ENCODE results near the gene RIT1. TPM values are rescaled to one million over a fixed set of nuclear protein-coding genes. Genes with fewer than 3 reads are reported as not detected.
A peak's percentile ranks its signal among the peaks of the same experiment; 100 is the strongest.

The RIT1 gene
- total RNA-seq, 1 experiment from 2014 or later = 26.0 TPM

DNA sequence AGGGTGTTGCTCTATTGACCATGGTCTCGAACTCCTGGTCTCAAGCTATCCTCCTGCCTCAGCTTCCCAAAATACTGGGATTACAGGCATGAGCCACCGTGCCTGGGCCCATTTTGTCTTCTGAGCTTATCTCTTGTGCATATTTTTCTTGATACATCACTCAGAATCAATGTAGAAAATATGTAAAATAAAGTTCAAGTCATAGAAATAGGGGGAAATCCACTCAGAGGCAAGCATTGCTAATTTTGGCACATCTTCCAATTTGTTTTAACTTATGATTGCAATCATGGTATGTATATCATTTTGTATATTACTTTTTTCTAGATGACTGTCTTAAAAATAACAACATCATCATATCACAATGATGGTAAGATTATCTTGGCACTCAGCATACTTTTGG, 21.6 kb downstream of the RIT1 start:
- Histone ChIP-seq H3K36me3 (no peaks in the 10 kb centered on the region), H3K27me3 (no peaks in the 10 kb centered on the region), H3K9me3 (replicated peaks) (no peaks in the 10 kb centered on the region), H3K4me3 (no peak overlapping the region), H3K4me1 (peaks cover 4% of the 10 kb centered on the region), H3K27ac (no peak overlapping the region)
- no peak for DNase-seq

DNA sequence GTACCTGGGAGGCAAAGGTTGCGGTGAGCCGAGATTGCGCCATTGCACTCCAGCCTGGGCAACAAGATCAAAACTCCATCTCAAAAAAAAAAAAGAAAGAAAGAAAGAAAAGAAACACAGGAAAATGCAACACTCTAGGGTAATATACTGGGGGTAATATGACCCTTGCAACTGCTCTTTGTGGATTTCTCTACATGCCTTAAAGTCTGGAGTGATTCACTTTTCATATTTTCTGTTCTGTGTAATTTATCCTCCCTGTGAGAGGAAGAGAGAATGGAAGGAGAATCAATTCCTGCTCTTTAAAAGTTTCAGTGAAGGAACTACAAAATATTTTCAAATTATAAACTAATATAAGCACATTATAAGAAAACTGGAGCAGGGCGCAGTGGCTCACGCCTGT, 22.7 kb downstream of the RIT1 start:
- Histone ChIP-seq H3K27me3 (no peaks in the 10 kb centered on the region), H3K9me3 (replicated peaks) (no peaks in the 10 kb centered on the region), H3K4me3 (no peak overlapping the region), H3K4me1 (peaks cover 14% of the 10 kb centered on the region), H3K36me3 (no peaks in the 10 kb centered on the region), H3K27ac (no peak overlapping the region)
- DNase-seq = no peak

DNA sequence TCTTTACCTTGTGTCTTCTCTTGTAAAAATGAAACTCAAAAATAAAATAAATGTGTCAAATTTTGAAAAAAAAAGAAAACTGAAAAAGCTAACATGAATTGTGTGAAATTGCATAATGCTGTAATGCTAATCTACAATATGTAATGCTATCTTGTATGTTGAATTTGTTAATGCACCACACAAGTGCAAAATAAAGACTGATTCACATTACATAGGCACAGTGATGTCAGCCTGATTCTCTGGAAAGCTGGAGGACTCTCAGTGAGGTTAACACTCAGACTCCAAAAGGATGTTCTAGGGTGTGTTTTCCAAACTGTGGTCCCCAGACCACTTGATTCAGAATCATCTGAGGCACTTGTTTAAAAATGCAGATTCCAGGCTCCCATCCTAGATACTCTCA, 26.2 kb downstream of the RIT1 start:
- no peaks in the 10 kb centered on the region for H3K9me3 ChIP-seq (replicated peaks)
- H3K36me3 ChIP-seq = no peaks in the 10 kb centered on the region
- no peak for DNase-seq
- no peak overlapping the region for H3K4me3 ChIP-seq
- H3K27me3 ChIP-seq = no peaks in the 10 kb centered on the region
- H3K27ac ChIP-seq = no peak overlapping the region; the same call in 1 of the 2 replicates
- H3K4me1 ChIP-seq = peaks cover 14% of the 10 kb centered on the region

DNA sequence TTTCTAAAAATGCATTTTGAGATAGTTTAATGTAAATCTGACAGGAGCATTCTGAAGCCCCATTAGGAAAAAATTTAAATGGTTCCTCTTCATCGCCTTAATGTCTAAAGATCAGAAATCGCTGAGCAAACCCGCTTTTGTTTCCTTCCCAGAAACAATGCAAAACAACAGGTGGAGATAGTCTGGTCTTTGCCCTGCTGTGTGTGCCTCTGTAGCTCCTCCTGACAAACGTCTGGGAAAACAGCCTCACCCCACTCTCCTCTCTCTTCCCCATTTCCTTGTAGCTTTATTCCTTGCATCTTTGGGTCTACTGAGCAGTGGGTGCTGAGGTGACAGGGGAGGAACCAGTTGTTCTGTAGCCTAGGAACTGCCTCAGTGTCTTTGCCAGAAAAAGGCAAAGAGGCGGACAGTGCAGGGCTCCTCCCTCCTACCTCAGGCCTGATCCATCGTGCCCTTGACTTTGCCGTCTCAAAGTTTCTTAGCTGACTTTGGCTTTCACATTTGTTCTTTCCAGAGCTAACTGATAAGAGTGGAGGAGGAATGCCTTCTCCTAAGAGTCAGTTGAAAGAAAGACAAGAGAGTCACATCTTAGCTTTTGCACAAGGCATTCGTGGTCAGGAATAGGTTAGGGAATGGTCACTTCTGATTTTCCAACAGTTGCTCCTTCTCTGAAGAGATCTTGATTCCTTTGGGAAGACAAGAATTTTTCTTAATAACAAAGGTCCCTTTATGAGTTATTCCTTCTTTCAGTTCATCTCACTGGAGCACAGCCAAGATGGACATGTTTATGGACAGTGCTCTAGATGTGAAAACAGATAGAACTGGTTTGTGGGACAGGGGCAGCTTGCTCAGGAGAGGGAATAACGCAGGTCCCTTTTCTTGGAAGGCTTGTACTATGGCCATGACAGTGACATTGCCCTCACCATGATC, 26.9 kb downstream of the RIT1 start:
- Histone ChIP-seq H3K27me3 (no peaks in the 10 kb centered on the region), H3K36me3 (no peaks in the 10 kb centered on the region), H3K4me3 (peak overlapping the region; percentile 0; the same call in 1 of the 2 replicates), H3K27ac (peak overlapping the region; percentile 27), H3K4me1 (peaks cover 14% of the 10 kb centered on the region), H3K9me3 (replicated peaks) (no peaks in the 10 kb centered on the region)
- DNase-seq = peak; percentile 8 to 49

DNA sequence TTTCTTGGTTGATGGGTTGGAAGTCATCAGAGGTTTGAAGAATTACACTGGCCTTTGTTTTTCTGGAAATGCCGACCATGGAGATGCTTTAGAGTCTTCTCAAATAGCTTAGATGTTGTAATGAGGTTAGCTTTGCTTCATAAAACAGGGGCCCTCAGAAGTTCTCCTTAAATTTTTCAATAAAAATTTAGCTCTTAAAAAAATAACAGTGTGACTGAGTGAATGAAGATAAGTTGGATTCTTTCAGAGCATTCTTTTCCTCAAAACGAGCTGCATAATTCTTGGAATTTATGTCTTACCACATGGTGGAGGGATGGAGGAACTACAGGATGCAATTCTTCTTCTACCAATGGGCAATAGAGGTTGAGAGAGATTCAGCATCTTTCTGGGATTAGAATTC, 28.4 kb downstream of the RIT1 start:
- H3K27me3 ChIP-seq = no peaks in the 10 kb centered on the region
- H3K27ac ChIP-seq = no peak overlapping the region
- H3K36me3 ChIP-seq = no peaks in the 10 kb centered on the region
- peaks cover 14% of the 10 kb centered on the region for H3K4me1 ChIP-seq
- H3K4me3 ChIP-seq = no peak overlapping the region
- no peaks in the 10 kb centered on the region for H3K9me3 ChIP-seq (replicated peaks)
- no peak for DNase-seq

DNA sequence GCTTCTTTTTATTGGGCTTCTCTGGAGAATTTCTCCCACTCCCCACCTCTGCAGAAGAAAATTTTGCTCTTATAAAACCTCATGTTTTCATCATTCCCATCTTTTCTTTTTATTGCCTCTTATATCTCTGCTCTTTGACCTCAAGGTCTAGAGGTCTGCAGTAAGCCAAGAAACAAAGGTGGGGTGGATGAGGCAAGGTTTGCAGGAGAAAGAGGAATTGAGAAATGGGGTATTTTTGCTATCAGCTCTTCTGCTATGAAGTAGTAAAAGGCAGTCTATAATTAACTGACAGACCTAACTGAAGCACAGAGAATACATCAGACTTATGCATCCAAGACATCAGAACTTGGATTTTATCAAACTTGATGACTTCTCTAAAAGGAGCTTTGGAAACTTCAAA, 28.9 kb downstream of the RIT1 start:
- no peaks in the 10 kb centered on the region for H3K27me3 ChIP-seq
- no peak overlapping the region for H3K27ac ChIP-seq
- H3K4me3 ChIP-seq = no peak overlapping the region
- H3K4me1 ChIP-seq = peaks cover 14% of the 10 kb centered on the region
- no peaks in the 10 kb centered on the region for H3K36me3 ChIP-seq
- H3K9me3 ChIP-seq (replicated peaks) = no peaks in the 10 kb centered on the region
- no peak for DNase-seq

DNA sequence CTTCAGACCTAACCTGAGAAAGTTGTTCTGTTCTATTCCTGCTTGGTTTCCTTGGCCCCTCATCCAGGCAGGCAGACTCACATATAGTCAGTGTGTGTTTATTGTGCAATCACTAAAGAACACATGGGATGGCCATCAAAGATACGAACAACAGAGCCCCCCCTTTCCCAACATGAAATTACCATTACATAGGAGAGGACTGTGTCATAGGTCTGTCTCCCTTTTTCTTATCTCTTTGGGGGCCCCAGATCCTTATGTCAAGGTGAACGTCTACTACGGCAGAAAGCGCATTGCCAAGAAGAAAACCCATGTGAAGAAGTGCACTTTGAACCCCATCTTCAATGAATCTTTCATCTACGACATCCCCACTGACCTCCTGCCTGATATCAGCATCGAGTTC, 30.2 kb downstream of the RIT1 start:
- peaks cover 14% of the 10 kb centered on the region for H3K4me1 ChIP-seq
- no peaks in the 10 kb centered on the region for H3K27me3 ChIP-seq
- H3K27ac ChIP-seq = no peak overlapping the region
- H3K36me3 ChIP-seq = no peaks in the 10 kb centered on the region
- H3K9me3 ChIP-seq (replicated peaks) = no peaks in the 10 kb centered on the region
- no peak overlapping the region for H3K4me3 ChIP-seq
- no peak for DNase-seq

DNA sequence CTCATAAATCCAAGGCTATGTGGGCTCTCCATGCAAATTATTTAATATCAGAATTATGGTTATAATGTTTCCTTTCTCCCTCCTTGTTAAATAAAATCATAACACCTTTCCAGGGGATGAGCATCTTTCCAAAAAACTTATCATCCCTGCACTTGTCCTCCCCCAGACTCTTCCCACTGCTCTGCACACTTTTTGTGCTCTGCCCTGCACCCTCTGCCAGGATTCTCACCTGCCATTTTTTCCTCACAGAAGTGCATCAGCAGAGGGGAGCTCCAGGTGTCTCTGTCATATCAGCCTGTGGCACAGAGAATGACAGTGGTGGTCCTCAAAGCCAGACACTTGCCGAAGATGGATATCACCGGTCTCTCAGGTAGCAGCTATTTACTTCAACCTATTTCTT, 30.9 kb downstream of the RIT1 start:
- Histone ChIP-seq H3K27me3 (no peaks in the 10 kb centered on the region), H3K36me3 (no peaks in the 10 kb centered on the region), H3K4me3 (no peak overlapping the region), H3K9me3 (replicated peaks) (no peaks in the 10 kb centered on the region), H3K27ac (no peak overlapping the region), H3K4me1 (peaks cover 14% of the 10 kb centered on the region)
- DNase-seq = no peak

DNA sequence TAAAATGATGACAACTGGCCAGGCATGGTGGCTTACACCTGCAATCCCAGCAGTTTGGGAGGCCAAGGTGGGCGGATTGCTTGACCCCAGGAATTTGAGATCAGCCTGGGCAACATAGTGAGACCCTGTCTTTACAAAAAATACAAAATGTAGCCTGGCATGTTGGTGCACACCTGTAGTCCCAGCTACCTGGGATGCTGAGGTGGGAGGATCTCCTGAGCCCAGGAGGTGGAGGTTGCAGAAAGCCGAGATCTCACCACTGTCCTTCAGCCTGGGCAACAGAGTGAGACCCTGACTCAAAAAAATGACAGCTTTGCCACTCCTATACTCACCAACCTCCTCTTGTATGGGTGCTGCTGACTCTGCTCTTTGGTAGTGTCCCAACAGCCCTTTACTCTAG, 33.2 kb downstream of the RIT1 start:
- no peak for DNase-seq
- no peak overlapping the region for H3K27ac ChIP-seq
- H3K27me3 ChIP-seq = no peaks in the 10 kb centered on the region
- H3K9me3 ChIP-seq (replicated peaks) = no peaks in the 10 kb centered on the region
- H3K4me1 ChIP-seq = no peaks in the 10 kb centered on the region
- H3K36me3 ChIP-seq = no peaks in the 10 kb centered on the region
- no peak overlapping the region for H3K4me3 ChIP-seq

DNA sequence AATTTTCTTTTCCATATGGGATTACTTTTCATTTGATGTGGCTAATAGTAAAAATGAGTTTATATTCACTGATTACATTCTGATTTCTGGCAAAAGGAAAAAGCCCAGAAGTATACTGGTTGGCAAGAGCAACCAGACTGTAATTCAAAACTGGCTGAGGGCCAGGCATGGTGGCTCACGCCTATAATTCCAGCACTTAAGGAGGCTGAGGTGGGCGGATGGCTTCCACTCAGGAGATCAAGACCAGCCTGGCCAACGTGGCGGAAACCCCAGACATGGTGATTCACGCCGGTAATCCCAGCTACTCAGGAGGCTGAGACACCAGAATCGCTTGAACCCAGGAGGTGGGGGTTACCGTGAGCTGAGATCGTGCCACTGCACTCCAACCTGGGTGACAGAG, 37.3 kb downstream of the RIT1 start:
- H3K36me3 ChIP-seq = no peaks in the 10 kb centered on the region
- H3K4me1 ChIP-seq = no peaks in the 10 kb centered on the region
- H3K9me3 ChIP-seq (replicated peaks) = no peaks in the 10 kb centered on the region
- no peaks in the 10 kb centered on the region for H3K27me3 ChIP-seq
- DNase-seq = no peak
- H3K4me3 ChIP-seq = no peak overlapping the region
- H3K27ac ChIP-seq = no peak overlapping the region

DNA sequence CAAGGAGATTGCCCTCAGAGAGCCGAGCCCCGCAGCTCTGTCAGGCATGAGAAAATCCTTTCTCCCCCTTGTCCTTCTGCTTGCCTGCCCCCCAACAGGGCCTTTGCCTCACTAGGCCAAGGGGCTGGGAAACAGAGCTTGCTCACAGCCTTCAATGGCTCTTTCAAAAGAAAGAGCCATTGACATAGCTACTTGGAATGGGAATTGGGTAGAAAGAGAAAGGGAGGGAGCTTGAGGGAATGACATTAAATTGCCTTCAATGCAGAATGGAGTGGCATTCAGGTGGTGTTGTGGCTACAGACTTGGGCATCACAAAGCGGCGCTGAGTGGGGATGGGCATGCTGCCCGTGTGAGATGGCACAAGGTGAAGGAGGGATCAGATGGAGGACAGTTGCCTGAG, 38.6 kb downstream of the RIT1 start:
- Histone ChIP-seq H3K9me3 (replicated peaks) (no peaks in the 10 kb centered on the region), H3K4me1 (no peaks in the 10 kb centered on the region)
- no peak for DNase-seq

DNA sequence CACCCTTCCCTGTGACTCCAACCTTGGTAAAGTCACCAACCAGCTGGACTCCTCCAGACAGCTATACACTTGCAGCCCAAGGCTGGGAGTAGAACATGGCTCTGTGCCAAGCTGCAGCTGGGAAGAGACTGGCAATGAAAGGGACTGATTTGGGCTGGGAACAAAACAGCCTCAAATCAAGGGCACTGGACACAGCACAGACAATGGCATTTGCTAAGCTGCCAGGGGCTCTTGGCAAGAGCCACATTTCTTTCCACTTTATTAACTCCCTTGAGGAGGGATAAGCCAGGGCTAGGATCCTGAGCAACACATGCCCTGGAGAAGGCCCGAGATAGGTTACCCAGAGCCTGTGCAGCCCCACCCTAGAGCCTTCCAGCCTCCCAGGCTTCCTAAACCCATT, 39.8 kb downstream of the RIT1 start:
- DNase-seq = peak; percentile 39 to 53
- H3K27ac ChIP-seq = no peak overlapping the region

More for the DNA sequence above, 38.6 kb downstream of the RIT1 start:
- Histone ChIP-seq H3K27me3 (no peaks in the 10 kb centered on the region), H3K36me3 (no peaks in the 10 kb centered on the region), H3K4me3 (no peak overlapping the region), H3K27ac (no peak overlapping the region)

DNA sequence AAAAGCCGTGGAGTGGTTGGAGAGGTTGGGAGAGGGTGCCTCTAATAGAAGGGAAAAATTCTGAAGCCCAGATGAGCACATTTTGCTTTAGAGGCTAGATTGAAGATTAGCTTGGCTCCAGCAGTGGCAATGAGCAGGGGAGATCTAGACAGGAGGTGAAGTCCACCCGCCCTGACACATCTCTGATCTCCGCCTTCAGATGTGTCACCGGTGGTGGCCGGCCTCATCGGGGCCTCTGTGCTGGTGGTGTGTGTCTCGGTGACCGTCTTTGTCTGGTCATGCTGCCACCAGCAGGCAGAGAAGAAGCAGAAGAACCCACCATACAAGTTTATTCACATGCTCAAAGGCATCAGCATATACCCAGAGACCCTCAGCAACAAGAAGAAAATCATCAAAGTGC, 43.4 kb downstream of the RIT1 start:
- Histone ChIP-seq H3K9me3 (replicated peaks) (no peaks in the 10 kb centered on the region), H3K27ac (no peak overlapping the region), H3K27me3 (no peaks in the 10 kb centered on the region), H3K4me3 (no peak overlapping the region), H3K36me3 (no peaks in the 10 kb centered on the region), H3K4me1 (no peaks in the 10 kb centered on the region)
- no peak for DNase-seq

More for the DNA sequence above, 39.8 kb downstream of the RIT1 start:
- Histone ChIP-seq H3K36me3 (no peaks in the 10 kb centered on the region), H3K4me1 (no peaks in the 10 kb centered on the region), H3K9me3 (replicated peaks) (no peaks in the 10 kb centered on the region), H3K27me3 (no peaks in the 10 kb centered on the region), H3K4me3 (no peak overlapping the region)

DNA sequence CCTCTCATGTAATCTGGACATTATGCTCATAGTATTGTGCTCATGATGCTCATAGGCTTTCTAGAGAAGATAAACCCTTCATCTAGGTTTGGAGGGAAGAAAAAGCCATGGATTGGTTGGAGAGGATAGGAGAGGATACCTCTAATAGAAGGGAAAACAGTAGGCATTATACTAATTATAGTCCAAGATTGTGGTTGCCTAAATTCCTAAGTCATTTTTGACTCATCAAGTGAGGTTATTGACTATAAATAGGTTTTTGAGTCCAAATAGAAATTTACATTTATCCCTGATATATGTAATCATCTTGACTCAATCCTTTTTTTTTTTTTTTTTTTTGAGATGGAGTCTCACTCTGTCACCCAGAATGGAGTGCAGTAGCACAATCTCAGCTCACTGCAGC, 46.8 kb downstream of the RIT1 start:
- DNase-seq = no peak
- Histone ChIP-seq H3K4me1 (peaks cover 7% of the 10 kb centered on the region), H3K4me3 (no peak overlapping the region), H3K27me3 (no peaks in the 10 kb centered on the region), H3K36me3 (no peaks in the 10 kb centered on the region), H3K9me3 (replicated peaks) (no peaks in the 10 kb centered on the region), H3K27ac (no peak overlapping the region)

DNA sequence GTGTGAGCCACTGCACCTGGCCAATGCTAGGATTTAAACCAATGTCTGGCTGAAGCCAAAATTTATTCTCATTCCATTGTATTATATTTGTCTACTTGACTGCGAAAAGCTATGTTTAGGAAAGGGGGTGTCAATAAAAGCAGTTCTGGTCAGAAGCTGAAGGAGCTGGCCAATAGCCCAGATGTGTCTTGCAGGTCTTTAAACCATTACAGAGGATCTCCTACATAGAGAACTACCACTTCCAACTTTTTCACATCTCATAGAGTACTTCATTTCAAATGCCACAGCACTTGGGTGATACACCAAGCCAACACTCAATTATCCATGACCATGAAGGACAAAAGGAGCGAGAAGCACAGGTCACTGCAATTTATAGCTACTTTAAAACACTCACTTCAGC, 49.3 kb downstream of the RIT1 start:
- no peak for DNase-seq
- Histone ChIP-seq H3K27me3 (no peaks in the 10 kb centered on the region), H3K36me3 (no peaks in the 10 kb centered on the region), H3K9me3 (replicated peaks) (no peaks in the 10 kb centered on the region), H3K27ac (no peak overlapping the region), H3K4me1 (peaks cover 10% of the 10 kb centered on the region), H3K4me3 (no peak overlapping the region)

DNA sequence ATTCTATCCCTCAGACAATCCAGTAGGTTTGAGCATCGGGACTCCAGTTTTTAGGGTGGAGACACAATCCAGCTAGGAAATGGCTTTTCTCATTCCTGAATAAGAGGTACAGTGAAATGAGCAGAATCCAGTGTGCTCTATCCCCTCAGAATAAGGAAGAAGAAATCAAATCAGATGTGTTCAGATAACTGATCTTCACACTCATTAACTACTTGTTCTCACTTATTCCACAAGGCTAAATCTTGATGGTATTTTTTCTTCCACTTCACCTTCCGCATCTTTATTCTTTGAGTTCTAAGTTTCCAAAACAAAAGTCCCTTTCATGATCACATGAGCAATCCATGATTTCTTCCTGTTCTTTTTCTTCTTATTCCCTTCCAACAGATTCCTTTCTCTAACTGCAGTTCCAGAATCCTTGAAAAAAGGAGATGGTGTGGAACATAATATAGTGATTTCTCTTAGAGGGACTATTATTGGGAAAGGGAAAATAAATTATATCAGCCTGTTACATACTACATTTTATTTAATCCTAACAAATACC, 50.1 kb downstream of the RIT1 start:
- H3K4me1 ChIP-seq = peaks cover 10% of the 10 kb centered on the region
- H3K27me3 ChIP-seq = no peaks in the 10 kb centered on the region
- H3K36me3 ChIP-seq = no peaks in the 10 kb centered on the region
- DNase-seq = no peak
- H3K27ac ChIP-seq = peak overlapping the region; percentile 88
- peak overlapping the region; percentile 60 for H3K4me3 ChIP-seq
- no peaks in the 10 kb centered on the region for H3K9me3 ChIP-seq (replicated peaks)

Measured in SJCRH30 (cell line).